AG08396 (cell line): ENCODE measurements around the gene FOXE1.

Experiments
- DNase-seq: peaks from one replicate; pipeline ENCODE4 v3.0.0; 2012; ENCODE audit warnings: low spot score, mixed read lengths

FOXE1 gene

GRCh38 chr9:97848480-97849237, 4.4 kb upstream of the FOXE1 start:
- DNase-seq = peak; percentile 29

GRCh38 chr9:97849980-97850379, 3.0 kb upstream of the FOXE1 start:
- no peak for DNase-seq

- no peak for DNase-seq
These were observed 2.1 kb upstream of the FOXE1 start for GRCh38 chr9:97850746-97851445.

DNA sequence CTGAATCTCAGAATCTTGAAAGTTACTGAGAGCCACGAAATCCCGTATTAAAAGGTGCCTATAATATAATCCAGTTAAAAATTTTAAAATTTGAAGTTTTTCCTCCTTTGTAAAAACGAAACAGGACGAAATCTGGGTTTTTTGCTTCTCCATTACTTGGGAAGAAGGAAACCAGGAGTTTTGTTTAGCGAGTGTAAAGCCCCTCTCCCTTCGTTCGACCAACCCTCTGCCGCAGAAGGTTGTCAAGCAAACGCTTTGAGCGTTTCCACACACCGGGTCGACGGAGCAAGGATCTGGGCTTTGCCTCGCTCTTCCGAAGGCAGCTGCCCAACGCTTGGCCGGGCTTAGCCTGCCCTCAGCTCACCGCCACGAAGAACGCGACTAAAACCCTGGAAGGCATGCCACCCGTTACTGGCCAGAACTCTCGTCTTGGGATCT, 1.6 kb upstream of the FOXE1 start:
- DNase-seq = no peak

- no peak for DNase-seq
These were observed 1.0 kb upstream of the FOXE1 start for GRCh38 chr9:97852001-97852398.

GRCh38 chr9:97852399-97853055, 499 bp upstream of the FOXE1 start:
- DNase-seq = no peak

- DNase-seq = no peak
These were observed 1.0 kb downstream of the FOXE1 start for GRCh38 chr9:97853844-97854695.

DNA sequence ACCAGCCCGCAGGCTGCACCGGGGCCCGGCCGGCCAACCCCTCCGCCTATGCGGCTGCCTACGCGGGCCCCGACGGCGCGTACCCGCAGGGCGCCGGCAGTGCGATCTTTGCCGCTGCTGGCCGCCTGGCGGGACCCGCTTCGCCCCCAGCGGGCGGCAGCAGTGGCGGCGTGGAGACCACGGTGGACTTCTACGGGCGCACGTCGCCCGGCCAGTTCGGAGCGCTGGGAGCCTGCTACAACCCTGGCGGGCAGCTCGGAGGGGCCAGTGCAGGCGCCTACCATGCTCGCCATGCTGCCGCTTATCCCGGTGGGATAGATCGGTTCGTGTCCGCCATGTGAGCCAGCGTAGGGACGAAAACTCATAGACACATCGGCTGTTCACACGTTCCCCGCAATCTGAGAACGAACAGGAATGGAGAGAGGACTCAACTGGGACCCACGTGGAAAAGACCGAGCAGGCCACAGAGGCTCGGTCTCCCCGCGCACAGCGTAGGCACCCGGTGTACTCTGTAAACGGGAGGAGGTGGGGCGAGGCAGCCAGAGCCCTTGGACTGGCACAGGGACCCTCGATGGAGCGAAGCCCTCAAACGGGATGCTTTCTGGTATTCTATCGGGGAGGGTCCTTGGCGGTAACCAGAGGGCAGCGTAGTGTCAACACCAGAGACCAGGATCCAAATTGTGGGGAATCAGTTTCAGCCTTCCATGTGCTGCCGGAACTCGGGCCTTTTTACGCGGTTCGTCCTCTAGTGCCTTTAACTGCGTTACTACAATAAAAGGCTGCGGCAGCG, 1.9 kb downstream of the FOXE1 start:
- no peak for DNase-seq

- DNase-seq = no peak
These were observed 2.5 kb downstream of the FOXE1 start for GRCh38 chr9:97855486-97855875.

DNA sequence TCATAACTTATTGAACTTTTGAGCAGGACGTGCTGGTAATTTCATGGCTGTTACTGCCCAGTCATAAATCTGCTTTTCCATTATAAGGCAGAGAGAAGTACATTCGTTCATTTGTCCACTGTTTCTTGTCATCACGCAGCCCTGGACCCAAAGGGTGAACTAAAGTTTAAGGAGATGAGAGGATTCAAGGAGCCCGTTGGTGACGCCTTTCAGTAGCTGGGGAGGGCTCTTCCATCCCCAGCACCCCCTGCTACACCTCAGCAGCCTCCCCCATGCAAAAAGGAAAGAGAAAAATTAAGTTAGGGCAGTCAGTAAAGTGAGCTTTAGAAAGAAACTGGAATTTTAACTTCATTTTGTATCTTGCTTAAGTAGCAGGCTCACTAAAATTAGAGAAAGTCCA, 2.9 kb downstream of the FOXE1 start:
- no peak for DNase-seq

GRCh38 chr9:97856857-97857605, 4.0 kb downstream of the FOXE1 start:
- no peak for DNase-seq

DNA sequence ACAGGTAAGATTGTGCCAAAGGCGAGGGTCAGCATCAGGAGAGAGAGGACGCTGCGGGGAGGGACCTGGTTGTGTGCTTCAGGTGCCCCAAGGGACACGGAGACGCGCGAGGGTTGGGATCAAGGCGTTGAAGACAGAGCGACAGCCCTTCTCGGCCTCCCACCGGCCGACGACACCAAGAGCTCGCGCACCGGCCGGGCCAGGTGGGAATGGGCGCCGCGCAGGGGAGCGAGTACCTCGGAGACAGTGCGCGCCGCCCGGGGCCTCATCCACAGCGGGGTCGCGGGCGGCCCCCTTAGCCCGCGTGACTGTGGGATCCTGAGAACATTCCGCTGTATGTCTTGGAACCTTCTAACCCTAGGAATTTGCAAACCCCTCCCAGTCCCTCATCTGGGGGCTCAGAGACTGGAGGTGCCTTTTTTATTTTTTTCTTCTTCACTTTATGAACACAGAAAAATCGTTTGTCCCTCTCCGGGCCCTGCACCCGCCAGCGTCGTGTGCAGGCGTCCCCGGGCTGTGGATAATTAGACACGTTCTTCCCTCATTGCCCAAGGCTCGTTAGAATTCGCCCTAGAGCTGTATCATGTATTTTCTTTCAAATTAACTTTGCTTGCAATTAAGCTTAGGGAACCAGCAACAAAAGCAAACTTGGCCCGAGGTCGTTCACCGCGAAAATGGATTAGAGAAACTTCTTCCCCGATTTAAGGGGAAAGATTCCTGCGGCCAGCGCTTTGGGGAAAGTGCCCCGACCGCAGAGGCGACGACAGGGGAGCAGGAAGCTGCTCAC, 4.8 kb downstream of the FOXE1 start:
- DNase-seq = no peak

DNA sequence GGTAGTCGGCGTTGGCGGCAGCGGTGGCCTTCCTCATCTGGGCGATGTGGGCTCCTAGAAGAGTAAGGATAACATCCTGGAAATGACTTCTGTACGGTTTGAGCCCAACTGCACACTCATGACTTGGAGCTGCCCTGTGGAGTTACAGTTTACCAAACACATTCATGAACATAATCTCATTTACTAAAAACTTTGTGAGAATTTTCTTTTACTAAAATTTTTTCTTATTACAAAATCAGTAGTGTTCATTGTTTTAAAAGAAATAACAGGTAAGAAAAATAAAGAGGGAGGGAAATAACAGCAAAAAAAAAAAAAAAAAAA, 5.3 kb downstream of the FOXE1 start:
- DNase-seq = no peak

DNA sequence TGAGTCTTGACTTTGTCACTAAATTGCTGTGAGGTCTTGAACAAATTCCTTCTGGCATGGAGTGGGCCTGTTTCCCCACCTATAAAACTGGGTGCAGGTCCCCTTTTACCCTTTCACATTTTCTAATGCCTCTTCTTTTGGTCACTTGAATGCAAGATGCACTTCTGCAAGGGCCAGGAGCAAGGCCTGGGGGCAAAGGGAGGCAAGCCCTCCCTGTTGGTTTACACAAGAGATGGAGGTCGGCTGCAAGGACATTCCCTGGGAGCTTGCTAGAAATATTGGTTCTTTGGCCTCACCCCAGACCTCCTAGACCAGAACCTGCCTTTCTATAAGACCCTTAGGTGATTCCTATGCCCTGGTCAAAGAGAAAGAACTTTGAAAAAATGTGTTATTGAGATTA, 5.8 kb downstream of the FOXE1 start:
- no peak for DNase-seq

GRCh38 chr9:97859346-97859745, 6.3 kb downstream of the FOXE1 start:
- DNase-seq = no peak

GRCh38 chr9:97860451-97861147, 7.6 kb downstream of the FOXE1 start:
- no peak for DNase-seq

DNA sequence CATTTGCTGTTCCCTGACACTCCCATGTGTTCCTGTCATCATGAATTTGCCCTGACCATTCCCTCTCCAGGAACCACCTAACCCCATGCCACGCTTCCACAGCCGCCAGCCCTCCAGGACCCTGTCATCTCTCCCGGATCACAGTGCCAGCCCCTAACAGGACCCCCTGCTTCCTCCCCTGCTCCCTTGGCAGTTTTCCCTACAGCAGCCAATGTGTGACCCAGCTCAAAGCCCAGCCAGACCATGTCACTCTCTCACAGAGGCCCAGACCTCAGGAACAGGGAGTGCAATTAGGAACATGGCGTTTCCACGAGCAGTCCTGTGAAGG, 8.1 kb downstream of the FOXE1 start:
- DNase-seq = no peak

DNA sequence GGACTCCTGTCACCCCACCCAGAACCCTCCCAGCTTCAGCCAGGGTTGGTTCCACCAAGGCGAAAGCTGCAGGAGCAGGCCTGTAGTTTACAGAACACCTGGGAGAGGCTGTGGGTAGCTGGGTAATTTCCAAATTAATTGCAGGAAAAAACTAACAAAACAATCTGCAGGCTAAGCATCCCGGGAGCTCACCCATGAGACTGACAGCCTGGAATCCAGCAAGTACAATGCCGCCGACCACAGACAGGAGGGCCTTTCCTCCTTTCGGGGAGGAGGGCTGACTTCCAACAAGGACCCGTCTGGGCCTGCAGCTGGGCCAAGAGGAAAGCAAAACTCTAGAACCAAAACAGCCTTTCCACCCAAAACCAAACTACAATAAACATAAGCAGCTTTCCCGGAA, 10.3 kb downstream of the FOXE1 start:
- no peak for DNase-seq

DNA sequence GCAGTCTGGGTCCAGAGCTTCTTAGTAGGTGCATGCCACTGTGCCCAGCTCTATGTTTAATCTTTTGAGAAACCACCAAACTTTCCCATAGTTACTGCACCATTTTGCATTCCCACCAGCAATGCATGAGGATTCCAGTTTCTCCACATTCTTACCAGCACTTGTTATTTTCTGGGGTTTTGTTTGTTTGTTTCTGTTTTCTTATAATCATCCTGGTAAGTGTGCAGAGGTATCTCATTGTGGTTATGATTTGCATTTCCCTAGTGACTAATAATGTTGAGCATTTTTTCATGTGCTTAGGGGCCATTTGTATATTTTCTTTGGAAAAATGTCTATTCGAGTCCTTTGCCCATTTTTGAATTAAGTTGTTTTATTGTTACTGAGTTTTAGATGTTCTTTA, 11.4 kb downstream of the FOXE1 start:
- DNase-seq = no peak

DNA sequence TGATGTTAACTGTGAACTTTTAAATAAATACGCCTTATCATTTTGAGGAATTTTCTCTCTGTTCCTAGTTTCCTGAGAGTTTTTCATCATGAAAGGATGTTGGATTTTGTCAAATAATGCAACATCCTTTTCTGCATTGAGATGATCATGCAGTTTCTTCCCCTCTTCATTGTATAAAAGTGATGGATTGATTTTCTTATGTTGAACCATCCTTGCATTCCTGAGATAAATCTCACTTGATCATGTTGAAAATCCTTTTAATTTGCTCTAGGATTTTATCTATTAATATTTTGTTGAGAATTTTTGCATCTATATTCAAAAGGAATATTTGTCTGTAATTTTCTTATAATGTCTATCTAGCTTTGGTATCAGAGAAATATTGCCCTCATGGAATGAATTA, 13.3 kb downstream of the FOXE1 start:
- no peak for DNase-seq
